IgD-negative memory B cell (primary cell): ENCODE measurements around the gene TLK1. TPM values are rescaled to one million over a fixed set of nuclear protein-coding genes. Genes with fewer than 3 reads are reported as not detected.

ENCODE experiments used
- H3K27ac Mint-ChIP-seq, 3 donors: one replicate each; pipeline ENCODE4 v1.8.0; 2020 to 2022; ENCODE audit warnings: mild to moderate bottlenecking in 3 of 3, mixed read lengths in 3 of 3, moderate library complexity in 1 of 3
- H3K27me3 Mint-ChIP-seq: one replicate; pipeline ENCODE4 v1.8.0; 2021; ENCODE audit warnings: mixed read lengths
- H3K36me3 Mint-ChIP-seq: one replicate; pipeline ENCODE4 v1.8.0; 2020; ENCODE audit warnings: mild to moderate bottlenecking, mixed read lengths
- H3K4me1 Mint-ChIP-seq, 3 donors: one replicate each; pipeline ENCODE4 v1.8.0; 2020 to 2022; ENCODE audit warnings: mixed read lengths in 3 of 3, mild to moderate bottlenecking in 1 of 3
- H3K4me3 Mint-ChIP-seq, 4 donors: one replicate each; pipeline ENCODE4 v1.8.0; 2020 to 2022; ENCODE audit warnings: mild to moderate bottlenecking in 4 of 4, mixed read lengths in 4 of 4, moderate library complexity in 3 of 4
- H3K9me3 Mint-ChIP-seq, 3 donors: one replicate each; pipeline ENCODE4 v1.8.0; 2020 to 2021; ENCODE audit warnings: mixed read lengths in 3 of 3, mild to moderate bottlenecking in 1 of 3
- polyA plus RNA-seq: library from polyadenylated mRNA; unstranded; fragments of 300-500 nt; fragmentation: Illumina TruSeq; gene quantifications from one replicate; pipeline ENCODE4 v1.2.3, GENCODE V29; 2021

TLK1 gene
- polyA plus RNA-seq, 1 donor from 2014 or later = 104 TPM

DNA sequence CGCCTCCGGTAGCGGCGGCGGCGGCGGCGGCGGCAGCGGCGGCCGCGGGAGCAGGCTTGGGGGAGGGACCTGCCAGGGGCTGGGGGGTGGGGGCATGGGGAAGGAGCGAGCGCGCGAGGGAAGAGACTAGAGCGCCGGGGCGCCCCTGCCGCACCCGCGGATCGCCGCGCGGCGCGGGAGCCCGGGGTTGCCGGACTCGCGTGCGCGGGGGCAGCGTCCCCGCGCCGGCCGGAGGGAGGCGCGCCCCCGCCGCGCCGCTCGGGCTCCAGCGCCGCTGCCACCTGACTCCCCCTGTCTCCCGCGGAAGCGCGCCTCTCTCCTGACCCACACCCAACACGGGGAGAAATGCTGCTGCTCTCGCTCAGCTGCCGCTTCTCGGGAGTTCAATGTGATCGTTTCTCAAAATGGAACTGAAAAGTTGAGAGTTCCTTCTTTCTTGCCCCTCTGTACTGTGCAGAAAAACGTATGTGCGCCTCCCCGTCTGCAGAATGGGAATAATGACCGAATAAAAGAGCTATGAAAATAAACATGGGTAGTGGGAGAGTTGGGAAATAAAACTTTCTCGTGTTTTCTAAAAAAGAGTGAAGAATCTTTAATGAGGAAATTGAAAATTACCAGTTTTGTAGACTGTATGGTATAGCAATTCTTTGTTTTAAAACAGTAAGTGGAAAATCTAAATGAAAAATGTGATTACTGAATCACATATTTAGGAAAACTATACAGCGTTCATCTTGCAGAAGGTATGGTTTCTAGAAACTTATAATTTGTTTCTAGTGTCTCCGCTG lies 455 bp upstream of the TLK1 start:
- Mint-ChIP-seq H3K27me3 (no peaks in the 10 kb centered on the region), H3K27ac (peak overlapping the region; percentile 89 to 94 (median 90)), H3K4me1 (peaks cover 33 to 42% (median 39%) of the 10 kb centered on the region in 3 donors), H3K36me3 (peaks cover 2% of the 10 kb centered on the region), H3K4me3 (peak overlapping the region; percentile 90 to 99 (median 94)), H3K9me3 (no peaks in the 10 kb centered on the region)

DNA sequence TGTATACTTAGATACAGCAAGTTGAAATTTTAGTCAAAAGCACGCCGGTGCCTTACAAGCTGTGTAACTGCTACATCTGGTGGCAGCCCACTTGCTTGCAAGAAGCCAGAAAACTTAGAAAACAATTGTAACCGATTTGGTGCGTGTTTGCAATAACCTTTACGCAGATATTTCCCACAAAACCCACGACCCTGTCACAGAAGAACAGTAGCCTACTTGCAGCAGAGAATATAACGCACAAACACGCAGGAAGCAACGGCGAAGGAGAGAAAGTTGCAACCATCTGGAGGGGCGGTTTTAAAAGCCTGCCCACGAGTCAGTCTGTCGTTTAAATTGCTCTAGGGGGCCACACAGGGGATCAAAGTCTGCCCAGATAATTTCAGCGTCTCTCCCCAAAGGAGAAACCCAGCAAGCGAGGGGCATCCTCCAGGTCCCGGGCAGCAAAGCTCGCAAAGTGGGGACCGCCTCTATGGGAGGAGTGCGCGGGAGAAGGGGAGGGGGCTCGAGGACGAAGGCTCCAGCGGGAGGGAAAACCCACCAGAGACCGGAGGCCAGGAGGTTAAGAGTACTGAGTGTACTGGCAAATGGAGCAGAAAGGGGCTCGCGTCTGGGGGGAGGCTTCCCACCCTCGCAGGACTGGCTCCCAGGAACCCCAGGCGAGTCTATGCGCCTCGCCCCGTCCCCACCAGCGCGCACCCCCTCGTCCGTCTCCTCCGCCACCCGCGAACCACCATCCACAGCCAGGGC lies 1.1 kb downstream of the TLK1 start:
- Mint-ChIP-seq H3K36me3 (peaks cover 2% of the 10 kb centered on the region), H3K27me3 (no peaks in the 10 kb centered on the region), H3K27ac (peak overlapping the region; percentile 89 to 96 (median 95)), H3K9me3 (no peaks in the 10 kb centered on the region), H3K4me1 (peaks cover 47 to 53% (median 52%) of the 10 kb centered on the region in 3 donors), H3K4me3 (peak overlapping the region; percentile 91 to 98 (median 96))

DNA sequence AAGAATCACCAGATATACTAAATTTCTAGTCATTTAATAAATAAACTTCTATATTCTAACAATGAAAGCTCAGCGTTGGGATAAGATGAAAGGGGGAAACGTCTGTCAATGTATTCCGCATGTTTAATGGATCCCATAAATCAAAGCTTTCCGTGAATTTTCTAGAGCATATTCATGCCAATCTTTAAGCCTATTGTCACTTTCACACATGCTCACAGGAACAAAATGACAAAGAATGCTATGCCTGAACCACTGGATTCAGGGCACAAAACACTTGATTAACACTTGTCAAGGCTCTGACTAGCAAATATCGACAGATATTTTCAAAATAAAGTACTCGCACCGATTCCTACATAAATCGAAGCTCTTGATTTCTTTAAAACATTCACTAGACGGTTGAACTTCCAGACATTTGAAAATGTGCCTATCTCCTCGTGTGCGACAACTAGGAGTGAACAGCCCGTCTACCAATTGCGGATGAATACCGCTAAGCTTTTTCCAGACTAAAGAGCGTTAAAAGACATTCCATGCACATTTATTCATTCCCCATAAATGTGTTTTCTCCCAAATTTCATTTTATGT lies 1.8 kb downstream of the TLK1 start:
- H3K4me3 Mint-ChIP-seq = peak overlapping the region; percentile 91 to 98 (median 96)
- H3K4me1 Mint-ChIP-seq = peaks cover 53 to 59% (median 58%) of the 10 kb centered on the region in 3 donors

GRCh38 chr2:171158036-171158789 lies 2.5 kb downstream of the TLK1 start:
- Mint-ChIP-seq H3K27ac (peak overlapping the region in 2 of 3 donors; percentile 20 to 89), H3K4me1 (peaks cover 53 to 58% (median 54%) of the 10 kb centered on the region in 3 donors), H3K9me3 (no peaks in the 10 kb centered on the region), H3K27me3 (no peaks in the 10 kb centered on the region), H3K36me3 (peaks cover 2% of the 10 kb centered on the region), H3K4me3 (peak overlapping the region; percentile 91 to 98 (median 96))

More for the DNA sequence above, 1.8 kb downstream of the TLK1 start:
- no peaks in the 10 kb centered on the region for H3K27me3 Mint-ChIP-seq
- H3K9me3 Mint-ChIP-seq = no peaks in the 10 kb centered on the region
- H3K36me3 Mint-ChIP-seq = peaks cover 2% of the 10 kb centered on the region
- peak overlapping the region; percentile 89 to 96 (median 95) for H3K27ac Mint-ChIP-seq

GRCh38 chr2:171157109-171157500 lies 3.6 kb downstream of the TLK1 start:
- Mint-ChIP-seq H3K27ac (peak overlapping the region in 2 of 3 donors; percentile 39 to 63), H3K4me3 (peak overlapping the region; percentile 49 to 97 (median 68)), H3K4me1 (peaks cover 53 to 60% (median 58%) of the 10 kb centered on the region in 3 donors), H3K27me3 (no peaks in the 10 kb centered on the region), H3K9me3 (no peaks in the 10 kb centered on the region), H3K36me3 (peaks cover 2% of the 10 kb centered on the region)

DNA sequence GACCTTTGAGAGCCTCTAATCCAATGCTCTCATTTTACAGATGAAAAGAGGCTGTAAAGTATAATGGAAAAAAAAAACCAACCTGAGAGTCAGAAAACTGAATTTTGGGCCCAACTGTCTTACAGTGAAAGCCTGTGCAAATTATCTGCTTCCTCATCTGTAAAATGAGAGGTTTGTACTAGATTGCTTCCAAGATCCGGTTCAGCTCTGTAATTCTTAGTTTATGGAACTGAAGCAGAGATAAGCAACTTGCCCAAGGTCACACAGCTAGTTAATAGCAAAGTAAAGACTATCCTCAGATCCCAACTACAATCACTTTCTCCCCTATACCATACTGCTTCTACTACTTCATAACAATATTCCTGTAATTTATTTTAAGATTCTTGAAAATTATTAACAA lies 6.3 kb downstream of the TLK1 start:
- Mint-ChIP-seq H3K27me3 (no peaks in the 10 kb centered on the region), H3K4me3 (peak overlapping the region in 2 of 4 donors; percentile 32 to 36), H3K27ac (peak overlapping the region; percentile 31 to 61 (median 32)), H3K9me3 (no peaks in the 10 kb centered on the region), H3K36me3 (peaks cover 2% of the 10 kb centered on the region), H3K4me1 (peaks cover 59 to 67% (median 63%) of the 10 kb centered on the region in 3 donors)

DNA sequence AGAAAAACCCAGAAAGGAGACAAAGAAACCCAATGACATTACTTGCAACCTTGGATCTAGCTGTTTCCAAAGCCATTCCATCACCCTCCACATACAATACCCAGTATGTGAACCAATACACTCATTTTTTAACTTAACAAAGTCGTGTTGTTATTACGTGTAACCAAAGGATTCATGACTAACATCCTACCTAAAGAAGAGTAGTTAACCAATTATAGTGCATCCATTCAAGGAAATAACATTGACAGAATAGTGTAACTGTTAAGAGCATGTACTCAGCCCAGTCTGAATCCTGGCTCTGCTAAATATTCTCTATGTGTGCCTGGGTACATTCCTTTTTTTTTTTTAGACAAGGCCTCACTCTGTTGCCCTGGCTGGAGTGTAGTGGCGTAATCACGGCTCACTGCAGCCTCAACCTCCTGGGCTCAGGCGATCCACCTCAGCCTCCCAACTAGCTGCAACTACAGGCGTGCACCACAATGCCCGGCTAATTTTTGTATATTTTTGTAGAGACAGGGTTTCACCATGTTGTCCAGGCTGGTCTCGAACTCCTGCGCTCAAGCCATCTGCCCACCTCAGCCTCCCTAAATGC lies 9.9 kb downstream of the TLK1 start:
- H3K4me1 Mint-ChIP-seq = peaks cover 62 to 68% (median 63%) of the 10 kb centered on the region in 3 donors
- no peaks in the 10 kb centered on the region for H3K36me3 Mint-ChIP-seq
- no peaks in the 10 kb centered on the region for H3K27me3 Mint-ChIP-seq
- no peak overlapping the region for H3K4me3 Mint-ChIP-seq
- peak overlapping the region in 2 of 3 donors; percentile 3 to 23 for H3K27ac Mint-ChIP-seq
- no peaks in the 10 kb centered on the region for H3K9me3 Mint-ChIP-seq

- Mint-ChIP-seq H3K4me1 (peaks cover 60 to 65% (median 63%) of the 10 kb centered on the region in 3 donors), H3K36me3 (no peaks in the 10 kb centered on the region), H3K4me3 (peak overlapping the region in 1 of 4 donors; percentile 3), H3K27ac (peak overlapping the region in 2 of 3 donors; percentile 3 to 88), H3K9me3 (no peaks in the 10 kb centered on the region), H3K27me3 (no peaks in the 10 kb centered on the region)
Observed at GRCh38 chr2:171149986-171150693, 10.6 kb downstream of the TLK1 start.

GRCh38 chr2:171149171-171149938 lies 11.3 kb downstream of the TLK1 start:
- Mint-ChIP-seq H3K4me3 (no peak overlapping the region), H3K27me3 (no peaks in the 10 kb centered on the region), H3K4me1 (peaks cover 56 to 64% (median 63%) of the 10 kb centered on the region in 3 donors), H3K27ac (peak overlapping the region in 1 of 3 donors; percentile 27), H3K9me3 (no peaks in the 10 kb centered on the region), H3K36me3 (no peaks in the 10 kb centered on the region)

DNA sequence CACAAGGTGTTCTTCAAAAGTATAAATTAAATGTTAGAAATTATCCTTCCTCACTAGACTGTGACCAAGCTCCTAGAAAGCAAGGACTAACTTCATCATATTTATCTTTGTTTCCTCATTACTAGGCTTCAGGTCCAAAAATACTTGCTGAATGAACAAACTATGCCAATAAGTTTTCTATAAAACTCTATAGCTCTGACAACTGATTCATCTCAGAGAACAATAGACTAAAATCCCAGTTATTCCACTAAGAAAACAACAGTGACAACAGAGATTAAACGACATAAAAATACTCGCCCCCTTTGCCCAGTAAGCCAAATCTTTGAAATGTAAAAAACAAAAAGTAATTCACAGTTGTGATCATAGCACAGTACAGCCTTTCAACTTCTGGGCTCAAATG lies 13.6 kb downstream of the TLK1 start:
- Mint-ChIP-seq H3K9me3 (no peaks in the 10 kb centered on the region), H3K36me3 (no peaks in the 10 kb centered on the region), H3K4me3 (peak overlapping the region in 2 of 4 donors; percentile 27 to 69), H3K4me1 (peaks cover 61 to 69% (median 65%) of the 10 kb centered on the region in 3 donors), H3K27me3 (no peaks in the 10 kb centered on the region), H3K27ac (peak overlapping the region; percentile 25 to 60 (median 30))

DNA sequence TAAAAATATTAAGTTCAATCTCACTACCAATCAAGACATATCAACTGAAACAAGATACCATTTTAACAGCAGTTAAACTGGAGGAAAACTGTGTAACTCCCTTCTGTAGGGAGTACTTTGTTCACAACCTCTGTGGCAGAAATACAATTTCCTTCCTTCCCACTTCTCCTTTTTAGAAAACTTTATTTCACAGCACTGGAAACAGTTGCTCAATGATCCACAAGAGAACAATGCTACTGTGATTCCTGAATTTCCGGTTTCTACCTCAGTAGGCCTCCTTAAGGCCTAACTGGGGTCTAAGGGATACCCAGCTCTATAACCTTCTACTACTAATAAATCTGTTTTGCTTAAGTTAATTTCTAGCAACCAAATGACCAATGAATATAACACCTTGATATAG lies 14.1 kb downstream of the TLK1 start:
- Mint-ChIP-seq H3K27ac (peak overlapping the region; percentile 25 to 60 (median 30)), H3K4me3 (peak overlapping the region in 2 of 4 donors; percentile 27 to 38), H3K27me3 (no peaks in the 10 kb centered on the region), H3K4me1 (peaks cover 62 to 69% (median 64%) of the 10 kb centered on the region in 3 donors), H3K9me3 (no peaks in the 10 kb centered on the region), H3K36me3 (no peaks in the 10 kb centered on the region)

DNA sequence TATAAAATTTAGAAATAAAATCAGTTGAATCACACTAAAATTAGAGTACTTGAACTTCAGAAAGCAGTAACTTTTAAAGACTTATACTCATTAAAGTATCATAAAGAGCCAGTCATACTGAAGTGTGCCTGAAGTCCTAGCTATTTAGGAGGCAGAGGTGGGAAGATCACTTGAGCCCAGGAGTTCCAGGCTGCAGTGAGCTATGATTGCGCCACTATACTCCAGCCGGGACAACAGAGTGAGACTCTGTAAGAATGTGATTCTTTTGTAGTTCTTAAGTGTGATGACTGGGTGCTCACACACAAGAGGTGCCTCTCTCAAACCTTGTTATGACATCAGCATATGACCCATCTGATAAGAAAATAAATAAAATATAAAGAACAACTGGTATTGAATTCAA lies 14.6 kb downstream of the TLK1 start:
- Mint-ChIP-seq H3K27me3 (no peaks in the 10 kb centered on the region), H3K4me3 (no peak overlapping the region), H3K36me3 (no peaks in the 10 kb centered on the region), H3K27ac (peak overlapping the region in 1 of 3 donors; percentile 21), H3K4me1 (peaks cover 67 to 72% (median 68%) of the 10 kb centered on the region in 3 donors), H3K9me3 (no peaks in the 10 kb centered on the region)

DNA sequence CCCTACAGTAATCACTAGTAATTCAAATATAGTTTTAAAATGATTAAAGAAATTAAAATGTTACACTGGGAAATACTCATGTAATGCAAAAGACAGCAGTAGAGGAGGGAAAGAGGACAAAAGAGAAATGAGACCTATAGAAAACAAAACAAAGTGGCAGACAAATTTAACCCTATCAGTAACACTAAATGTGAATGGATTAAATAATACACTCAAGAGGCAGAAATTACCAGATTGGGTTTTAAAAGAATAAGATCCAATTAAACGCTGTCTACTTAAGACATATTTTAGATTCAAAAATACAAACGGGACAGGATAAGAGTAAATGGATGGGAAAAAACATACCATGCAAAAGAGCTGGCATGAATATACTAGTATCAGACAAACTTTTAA lies 17.0 kb downstream of the TLK1 start:
- Mint-ChIP-seq H3K4me3 (peak overlapping the region in 1 of 4 donors; percentile 60), H3K4me1 (peaks cover 64 to 75% (median 70%) of the 10 kb centered on the region in 3 donors), H3K9me3 (no peaks in the 10 kb centered on the region), H3K27me3 (no peaks in the 10 kb centered on the region), H3K27ac (peak overlapping the region in 1 of 3 donors; percentile 6), H3K36me3 (no peaks in the 10 kb centered on the region)
